GM13976 (cell line): ENCODE data around the gene LMAN2.

ENCODE experiments used
- DNase-seq: peaks from one replicate; pipeline ENCODE4 v3.0.0; 2012; ENCODE audit warnings: low spot score
- in situ Hi-C: fragments of 300-500 bp; cut with MboI; formaldehyde crosslinking; loops from one replicate; pipeline ENCODE4 v1.12.0; 2022; ENCODE audit warnings: low sequenced_read_pairs, mixed read lengths, inconsistent platforms; ENCODE audit not compliant: unreplicated experiment
- TF ChIP-seq, protein P1 (sequence below): IDR thresholded peaks from 2 replicates; pipeline ENCODE4 v1.5.1; 2012; ENCODE audit warnings: borderline replicate concordance, mild to moderate bottlenecking; ENCODE audit not compliant: insufficient read depth; ENCODE audit errors: extremely low read depth, missing control alignments, control extremely low read depth

The LMAN2 gene

DNA sequence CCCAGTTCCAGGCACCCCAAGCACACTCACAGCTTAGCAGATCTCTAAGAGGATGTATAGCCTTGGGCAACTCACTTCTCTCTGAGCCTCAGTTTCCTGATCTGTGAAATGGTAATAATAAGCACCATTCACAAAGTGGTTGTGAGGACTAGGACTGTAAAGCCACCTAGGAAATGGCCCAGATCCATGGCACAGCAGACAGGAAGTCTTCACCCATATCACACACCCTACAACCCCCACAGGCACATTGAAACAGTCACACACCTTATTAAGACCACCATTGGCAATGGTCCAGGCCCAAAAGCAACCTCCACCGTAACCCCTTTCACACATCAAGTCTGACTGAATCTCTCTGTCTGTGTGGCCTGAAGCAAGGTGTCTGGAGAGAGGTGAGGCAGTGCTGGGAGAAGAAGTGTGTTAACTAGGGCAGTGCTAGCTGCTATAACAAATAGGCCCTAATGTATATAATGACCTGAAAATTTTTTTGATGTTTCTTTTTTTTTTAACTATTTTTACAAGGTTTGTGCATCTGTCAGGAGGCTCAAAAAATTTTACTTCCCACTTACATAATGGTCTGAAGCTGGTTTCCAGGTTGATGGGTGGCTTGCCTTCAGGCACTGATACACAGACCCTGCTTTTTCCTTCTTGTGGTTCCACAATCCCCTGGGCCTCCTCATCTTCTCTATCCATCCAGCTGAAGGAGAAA, 3.8 kb upstream of the LMAN2 start:
- TF ChIP-seq, protein P1, sequence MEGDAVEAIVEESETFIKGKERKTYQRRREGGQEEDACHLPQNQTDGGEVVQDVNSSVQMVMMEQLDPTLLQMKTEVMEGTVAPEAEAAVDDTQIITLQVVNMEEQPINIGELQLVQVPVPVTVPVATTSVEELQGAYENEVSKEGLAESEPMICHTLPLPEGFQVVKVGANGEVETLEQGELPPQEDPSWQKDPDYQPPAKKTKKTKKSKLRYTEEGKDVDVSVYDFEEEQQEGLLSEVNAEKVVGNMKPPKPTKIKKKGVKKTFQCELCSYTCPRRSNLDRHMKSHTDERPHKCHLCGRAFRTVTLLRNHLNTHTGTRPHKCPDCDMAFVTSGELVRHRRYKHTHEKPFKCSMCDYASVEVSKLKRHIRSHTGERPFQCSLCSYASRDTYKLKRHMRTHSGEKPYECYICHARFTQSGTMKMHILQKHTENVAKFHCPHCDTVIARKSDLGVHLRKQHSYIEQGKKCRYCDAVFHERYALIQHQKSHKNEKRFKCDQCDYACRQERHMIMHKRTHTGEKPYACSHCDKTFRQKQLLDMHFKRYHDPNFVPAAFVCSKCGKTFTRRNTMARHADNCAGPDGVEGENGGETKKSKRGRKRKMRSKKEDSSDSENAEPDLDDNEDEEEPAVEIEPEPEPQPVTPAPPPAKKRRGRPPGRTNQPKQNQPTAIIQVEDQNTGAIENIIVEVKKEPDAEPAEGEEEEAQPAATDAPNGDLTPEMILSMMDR: no peak
- DNase-seq: no peak
- in situ Hi-C loops: no loop called here

DNA sequence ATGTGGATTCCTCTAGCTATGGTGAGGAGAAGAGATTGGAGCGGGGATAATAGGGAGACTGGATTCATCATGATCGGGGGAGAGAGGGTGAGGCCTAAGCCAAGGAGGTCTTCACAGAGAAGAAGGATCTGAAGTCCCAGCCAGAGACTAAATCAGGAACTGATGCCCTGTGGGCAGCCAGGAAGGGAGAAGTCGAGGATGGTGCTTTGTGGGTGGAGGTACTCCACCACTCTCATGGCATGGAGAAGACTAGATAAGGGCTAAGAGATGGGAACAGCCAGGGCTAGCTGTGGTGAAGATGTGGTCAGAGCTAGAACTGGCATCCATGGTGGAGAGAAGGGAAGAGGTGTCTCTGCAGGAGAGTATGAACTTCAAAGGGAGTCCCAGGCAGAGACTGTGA, 3.2 kb upstream of the LMAN2 start:
- in situ Hi-C loops: no loop called here
- TF ChIP-seq, protein P1: no peak
- no peak for DNase-seq

DNA sequence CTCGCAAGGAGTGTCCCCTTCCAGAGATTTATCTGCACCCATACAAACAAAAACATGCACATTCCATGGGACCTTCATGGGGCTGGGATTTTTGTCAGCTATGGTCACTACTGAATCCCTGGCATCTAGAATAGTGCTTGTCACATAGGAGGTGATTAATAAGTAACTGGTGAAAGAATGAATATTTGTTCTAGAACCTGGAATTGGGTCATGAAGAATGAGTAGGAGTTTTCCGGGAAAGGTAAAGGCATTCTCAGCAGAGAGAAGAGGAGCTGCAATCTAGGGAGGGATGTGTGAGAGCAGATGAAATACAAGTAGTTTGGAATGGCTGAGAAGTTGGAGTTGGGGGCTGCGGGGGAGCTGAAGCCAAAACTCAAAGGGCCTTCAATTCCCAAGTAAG, 2.8 kb upstream of the LMAN2 start:
- in situ Hi-C loops: no loop called here
- TF ChIP-seq, protein P1: no peak
- no peak for DNase-seq

DNA sequence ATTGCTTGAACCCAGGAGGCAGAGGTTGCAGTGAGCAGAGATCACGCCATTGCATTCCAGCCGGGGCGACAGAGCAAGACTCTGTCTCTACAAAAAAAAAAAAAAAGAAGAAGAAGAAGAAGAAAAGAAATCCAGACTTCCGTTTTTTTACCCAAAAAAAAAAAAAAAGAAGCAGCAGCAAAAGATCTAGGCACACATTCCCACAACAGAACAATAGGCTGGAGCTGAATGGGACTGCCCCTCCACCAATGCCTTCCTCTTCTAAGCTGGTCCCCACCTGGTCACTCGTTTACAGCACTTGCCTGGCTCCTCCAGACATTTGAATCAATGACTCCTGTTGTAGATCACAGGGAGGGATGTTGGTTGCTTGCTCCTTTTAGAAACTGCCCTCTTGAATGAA, 1.6 kb upstream of the LMAN2 start:
- DNase-seq: no peak
- TF ChIP-seq, protein P1: no peak
- in situ Hi-C loops: no loop called here

DNA sequence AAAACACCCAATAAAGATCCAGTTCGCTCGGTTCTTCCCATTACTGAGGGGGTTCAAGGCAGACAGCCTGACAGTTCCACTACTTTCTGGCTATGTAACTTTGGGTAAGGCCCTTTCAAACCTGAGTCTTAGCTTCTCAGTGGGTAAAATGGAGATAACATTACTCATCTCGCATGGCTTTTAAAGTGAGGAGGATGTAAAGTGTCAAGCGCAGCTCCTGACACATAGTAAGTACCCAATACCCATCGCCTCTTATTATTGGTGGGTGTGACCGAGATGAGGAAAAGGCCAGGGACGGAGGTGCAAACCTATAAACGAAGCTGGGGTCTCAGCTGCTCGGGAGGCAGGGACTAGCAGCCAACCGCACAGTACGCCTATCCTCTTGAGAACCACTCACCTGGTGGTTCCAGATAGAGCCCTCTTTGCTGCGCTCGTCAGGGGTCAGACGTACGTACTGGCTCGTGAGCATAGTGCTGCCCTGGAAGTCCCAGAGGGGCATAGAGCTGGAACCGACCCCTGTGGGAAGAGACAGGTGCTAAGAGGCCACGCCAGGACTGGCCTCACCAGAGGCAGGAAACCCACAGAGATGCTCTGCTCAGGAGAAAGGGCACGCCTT, 584 bp downstream of the LMAN2 start:
- no peak for DNase-seq
- in situ Hi-C loops: no loop called here
- TF ChIP-seq, protein P1: no peak

DNA sequence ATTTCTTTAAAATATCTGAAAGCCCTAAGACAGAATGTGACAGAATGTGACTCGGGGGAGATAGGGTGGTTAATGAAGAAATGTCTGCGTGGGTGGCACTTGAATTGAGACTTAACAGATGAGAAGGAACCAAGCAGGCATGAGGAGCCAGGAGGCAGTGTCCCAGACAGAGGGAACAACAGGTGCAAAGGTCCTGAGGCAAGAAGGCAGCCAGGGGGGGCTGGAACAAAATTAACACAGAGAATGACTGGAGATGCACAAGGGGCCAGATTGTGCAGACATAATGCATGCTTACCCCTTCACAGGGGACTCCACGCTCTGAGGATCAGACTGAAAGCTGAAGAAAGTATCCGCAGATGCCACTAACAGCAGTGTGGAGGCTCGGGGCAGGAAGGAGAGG, 1.7 kb downstream of the LMAN2 start:
- DNase-seq: no peak
- TF ChIP-seq, protein P1: no peak
- in situ Hi-C loops: no loop called here
